ENCODE data around the gene RTP5. TPM values are rescaled to one million over a fixed set of nuclear protein-coding genes. Genes with fewer than 3 reads are reported as not detected.

Gene RTP5
- total and polyA plus RNA-seq, 2 donors (not counting 3 experiments of a cell fraction or from before 2014, with no cell fraction given), result not detected

GRCh38 chr2:241885291-241885945, 15.9 kb downstream of the RTP5 start:
- TF ChIP-seq POLR2AphosphoS5 (IDR thresholded peaks at IDR 0.05; ENCODE audit: insufficient read depth, low read depth, low read length) (no peak), GATA2 (IDR thresholded peaks at IDR 0.05; ENCODE audit: insufficient read depth, insufficient read length, low read depth, low read length) (no peak), MYC (IDR thresholded peaks at IDR 0.05; ENCODE audit: low read depth, low read length) (no peak), MAX (IDR thresholded peaks at IDR 0.05; ENCODE audit: insufficient read depth, insufficient read length) (no peak), CTCF (IDR thresholded peaks at IDR 0.05; ENCODE audit: extremely low read depth in 1 of 2, insufficient read depth in 1 of 2, low read depth in 1 of 2, low read length in 2 of 2) (no peak), POLR2A (IDR thresholded peaks at IDR 0.05; ENCODE audit: low read depth, low read length) (no peak)
- CTCF ChIA-PET, result no interaction called here
- Histone ChIP-seq H2AFZ (ENCODE audit: low read depth, low read length) (no peak overlapping the region), H3K4me3 (replicated peaks in 1 of 3; ENCODE audit: insufficient read depth in 1 of 3, low read depth in 1 of 3, low read length in 3 of 3) (no peak overlapping the region), H3K9ac (replicated peaks; ENCODE audit: extremely low read depth, insufficient read depth, low read length) (no peak overlapping the region), H3K4me2 (ENCODE audit: insufficient read depth, low read length) (no peak overlapping the region), H3K9me1 (replicated peaks; ENCODE audit: control insufficient read depth, extremely low read depth, insufficient read depth, low read length) (no peaks in the 10 kb centered on the region), H3K9me3 (replicated peaks; ENCODE audit: control insufficient read depth, insufficient read depth, low read length) (no peaks in the 10 kb centered on the region), H3K4me1 (ENCODE audit: control insufficient read depth, extremely low read depth, insufficient read depth, low read length) (peaks cover 3% of the 10 kb centered on the region), H3K27ac (ENCODE audit: insufficient read depth, low read depth, low read length) (no peak overlapping the region), H3K27me3 (ENCODE audit: control insufficient read depth in 2 of 2, insufficient read depth in 2 of 2, low read length in 2 of 2) (no peaks in the 10 kb centered on the region), H4K20me1 (replicated peaks; ENCODE audit: control insufficient read depth, extremely low read depth, insufficient read depth, low read length) (no peaks in the 10 kb centered on the region), H3K36me3 (ENCODE audit: control insufficient read depth in 2 of 2, extremely low read depth in 1 of 2, insufficient read depth in 2 of 2, low read length in 2 of 2) (no peaks in the 10 kb centered on the region), H3K79me2 (ENCODE audit: control insufficient read depth, insufficient read depth, low read length) (no peaks in the 10 kb centered on the region)
- no TSS peak for BruUV-seq (replicated peaks)
- intact Hi-C loops (cut with micrococcal nuclease), result no loop called here
- FAIRE-seq (no peak), DNase-seq (ENCODE audit: low read depth, low spot score) (no peak)
- POLR2A ChIA-PET, result no interaction called here
- dilution Hi-C loops (cut with MboI; ENCODE audit: extremely low pct_ligation_motif_present, low sequenced_read_pairs), result no loop called here
